Activated naive CD4-positive, alpha-beta T cell treated with anti-CD3 and anti-CD28 coated beads for 36 hours (primary cell): ENCODE measurements around the gene PCDHGA4. TPM values are rescaled to one million over a fixed set of nuclear protein-coding genes. Genes with fewer than 3 reads are reported as not detected.
"Not testable (repeated sequence)": the region's sequence is repeated elsewhere in the genome, so short reads cannot be mapped to it uniquely, and the experiment has no call there.

ENCODE experiments used
- CTCF ChIA-PET: fragments of 350-600 bp; sonication (Branson Sonifier 250); formaldehyde crosslinking; loops from one replicate; lab custom pipeline; 2021; ENCODE audit warnings: antibody characterized with exemption; lab: Charles Lee
- DNase-seq: peaks from one replicate; pipeline ENCODE4 v3.0.0-alpha.2; 2020
- H3K27ac Mint-ChIP-seq: one replicate; pipeline ENCODE4 v1.8.0; 2021; ENCODE audit warnings: mild to moderate bottlenecking, mixed read lengths
- H3K27me3 Mint-ChIP-seq: one replicate; pipeline ENCODE4 v1.8.0; 2021; ENCODE audit warnings: low read depth, mixed read lengths
- H3K36me3 Mint-ChIP-seq: one replicate; pipeline ENCODE4 v1.8.0; 2021; ENCODE audit warnings: low read depth, mixed read lengths
- H3K4me1 Mint-ChIP-seq: one replicate; pipeline ENCODE4 v1.8.0; 2021; ENCODE audit warnings: low read depth, mixed read lengths
- H3K4me3 Mint-ChIP-seq: one replicate; pipeline ENCODE4 v1.8.0; 2021; ENCODE audit warnings: mild to moderate bottlenecking, moderate library complexity, mixed read lengths
- H3K9me3 Mint-ChIP-seq: one replicate; pipeline ENCODE4 v1.8.0; 2021; ENCODE audit warnings: mixed read lengths
- intact Hi-C: fragments of 100-400 bp; cut with micrococcal nuclease; formaldehyde crosslinking; loops from one replicate; pipeline ENCODE4 v1.15.1; 2023
- total RNA-seq, 2 experiments: library from RNA; stranded (reverse); gene quantifications; one replicate each; pipeline ENCODE4 v1.2.3, GENCODE V29; 2021

The PCDHGA4 gene
- total RNA-seq, 2 experiments from 2014 or later = not detected

- no peak for DNase-seq
- intact Hi-C loops = loop anchor here (5.0 to 10.0 kb wide), 3 partner anchors 35 to 157 kb away; partner anchors contain the start of genes PCDHB13, PCDHGA11 and PCDHGB6
- CTCF ChIA-PET = interaction anchor here (0.6 to 1.2 kb wide), 5 partner anchors 9 to 150 kb away, joined by 3 to 4 read pairs (median 3); partner anchors contain the start of gene PCDHGA4
- H3K27ac Mint-ChIP-seq = no peak overlapping the region
- peaks cover 24% of the 10 kb centered on the region for H3K9me3 Mint-ChIP-seq
- H3K4me3 Mint-ChIP-seq = no peak overlapping the region
- peaks cover 66% of the 10 kb centered on the region for H3K27me3 Mint-ChIP-seq
- peaks cover 9% of the 10 kb centered on the region for H3K36me3 Mint-ChIP-seq
- H3K4me1 Mint-ChIP-seq = peaks cover 4% of the 10 kb centered on the region
These were observed 17.0 kb downstream of the PCDHGA4 start for GRCh38 chr5:141371572-141372475.

DNA sequence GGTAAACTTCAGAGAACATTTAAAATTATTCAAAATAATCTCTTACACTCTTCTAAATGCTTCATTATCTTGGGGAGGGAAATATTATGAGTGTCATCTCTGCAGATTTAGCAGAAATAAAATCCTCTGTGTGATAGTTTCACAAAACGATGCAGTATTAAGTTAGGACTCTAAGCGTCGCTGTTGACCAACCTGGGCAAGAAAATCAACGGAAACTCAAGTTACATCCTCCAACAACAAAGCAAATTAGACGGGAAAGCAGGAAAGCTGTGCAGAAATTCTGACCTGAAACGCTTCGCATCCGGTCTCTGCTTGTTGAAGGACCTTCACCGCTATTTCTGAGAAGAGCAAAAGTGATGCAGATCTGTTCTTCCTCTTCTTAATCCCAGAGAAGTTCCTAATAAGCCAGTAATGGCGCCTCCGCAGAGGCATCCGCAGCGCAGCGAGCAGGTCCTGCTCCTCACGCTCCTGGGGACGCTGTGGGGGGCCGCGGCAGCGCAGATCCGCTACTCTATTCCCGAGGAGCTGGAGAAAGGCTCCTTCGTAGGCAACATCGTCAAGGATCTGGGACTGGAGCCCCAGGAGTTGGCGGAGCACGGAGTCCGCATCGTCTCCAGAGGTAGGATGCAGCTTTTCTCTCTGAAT lies 19.0 kb downstream of the PCDHGA4 start, which contains the start of gene PCDHGA6:
TSS of gene PCDHGA6 (plus strand) at position 219 of the 645 bp plus-strand sequence. CDS start at position 412, 193 bp downstream.
- H3K27ac Mint-ChIP-seq = no peak within 1 kb of the TSS
- CTCF ChIA-PET = interaction anchor here (1.0 to 1.2 kb wide), 2 partner anchors 10 to 47 kb away, joined by 3 to 4 read pairs; partner anchors contain the start of genes PCDHGA11 and PCDHGA5

GRCh38 chr5:141374627-141375026 lies 19.8 kb downstream of the PCDHGA4 start:
- no peak for DNase-seq
- H3K9me3 Mint-ChIP-seq = peaks cover 29% of the 10 kb centered on the region
- no peak overlapping the region for H3K27ac Mint-ChIP-seq
- H3K36me3 Mint-ChIP-seq = peaks cover 11% of the 10 kb centered on the region
- H3K27me3 Mint-ChIP-seq = peaks cover 57% of the 10 kb centered on the region
- H3K4me3 Mint-ChIP-seq = no peak overlapping the region
- H3K4me1 Mint-ChIP-seq = peaks cover 4% of the 10 kb centered on the region
- CTCF ChIA-PET = interaction anchor here (1.0 to 1.2 kb wide), 2 partner anchors 11 to 46 kb away, joined by 3 to 4 read pairs; partner anchors contain the start of genes PCDHGA11 and PCDHGA5
- intact Hi-C loops = loop anchor here (5.0 to 10.0 kb wide), 3 partner anchors 33 to 160 kb away; partner anchors contain the start of genes PCDHB13, PCDHGA11 and PCDHGB6

More for the DNA sequence above, 19.0 kb downstream of the PCDHGA4 start, which contains the start of gene PCDHGA6:
- intact Hi-C loops = loop anchor here (5.0 to 10.0 kb wide), 3 partner anchors 34 to 159 kb away; partner anchors contain the start of genes PCDHB13, PCDHGA11 and PCDHGB6
- Mint-ChIP-seq H3K4me3 (peak within 1 kb of the TSS; percentile 51), H3K4me1 (peaks cover 4% of the 10 kb centered on the region), H3K9me3 (peaks cover 28% of the 10 kb centered on the region), H3K36me3 (peaks cover 11% of the 10 kb centered on the region), H3K27me3 (peaks cover 57% of the 10 kb centered on the region)
- DNase-seq = no peak

- not testable (repeated sequence) for H3K4me1 Mint-ChIP-seq
- peaks cover 11% of the 10 kb centered on the region for H3K36me3 Mint-ChIP-seq
- H3K9me3 Mint-ChIP-seq = peaks cover 29% of the 10 kb centered on the region
These were observed 20.8 kb downstream of the PCDHGA4 start for GRCh38 chr5:141375444-141376155.

DNA sequence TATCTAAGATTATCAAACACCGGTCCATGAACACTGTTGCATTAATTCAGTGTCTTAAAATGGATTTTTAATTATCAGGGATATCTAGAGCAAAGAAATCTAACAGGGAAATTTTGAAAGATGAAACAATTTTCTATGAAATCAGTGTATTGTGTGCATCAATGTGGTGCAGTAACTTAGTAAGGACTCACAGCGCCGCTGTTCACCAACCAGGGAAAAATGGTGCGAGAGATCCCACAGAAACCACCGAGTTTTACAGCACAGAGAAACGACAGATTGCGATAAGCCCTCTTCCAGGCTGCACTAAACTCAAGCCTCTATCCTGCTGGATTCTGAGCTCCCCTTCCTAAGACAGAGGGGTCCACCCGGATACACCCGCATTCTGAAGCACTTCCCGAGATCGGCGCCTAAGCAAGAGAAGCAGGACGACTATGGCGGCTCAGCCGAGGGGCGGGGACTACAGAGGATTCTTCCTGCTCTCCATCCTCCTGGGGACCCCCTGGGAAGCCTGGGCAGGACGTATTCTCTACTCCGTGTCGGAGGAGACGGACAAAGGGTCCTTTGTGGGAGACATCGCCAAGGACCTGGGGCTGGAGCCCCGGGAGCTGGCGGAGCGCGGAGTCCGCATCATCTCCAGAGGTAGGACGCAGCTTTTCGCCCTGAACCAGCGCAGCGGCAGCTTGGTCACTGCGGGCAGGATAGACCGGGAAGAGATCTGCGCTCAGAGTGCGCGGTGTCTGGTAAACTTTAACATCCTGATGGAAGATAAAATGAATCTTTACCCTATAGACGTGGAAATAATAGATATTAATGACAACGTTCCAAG lies 27.9 kb downstream of the PCDHGA4 start, which contains the start of gene PCDHGA7:
TSS of gene PCDHGA7 (plus strand) at position 274 of the 826 bp plus-strand sequence. CDS start at position 432, 158 bp downstream.
- H3K36me3 Mint-ChIP-seq = peaks cover 9% of the 10 kb centered on the region
- H3K9me3 Mint-ChIP-seq = peaks cover 15% of the 10 kb centered on the region
- H3K27ac Mint-ChIP-seq = no peak within 1 kb of the TSS
- intact Hi-C loops = no loop called here
- no peaks in the 10 kb centered on the region for H3K4me1 Mint-ChIP-seq
- peaks cover 66% of the 10 kb centered on the region for H3K27me3 Mint-ChIP-seq
- DNase-seq = no peak
- CTCF ChIA-PET = no interaction called here
- peak within 1 kb of the TSS; percentile 66 for H3K4me3 Mint-ChIP-seq

More at GRCh38 chr5:141375444-141376155, 20.8 kb downstream of the PCDHGA4 start:
- DNase-seq, H3K4me3 Mint-ChIP-seq, H3K27ac Mint-ChIP-seq: not testable (repeated sequence)
- intact Hi-C loops = loop anchor here (10.0 kb wide), 1 partner anchor 161 kb away; the partner anchor contains the start of gene PCDHB13
- CTCF ChIA-PET = interaction anchor here (0.7 kb wide), 1 partner anchor 12 kb away, joined by 4 read pairs; the partner anchor contains the start of gene PCDHGB4
- H3K27me3 Mint-ChIP-seq = peaks cover 51% of the 10 kb centered on the region

- intact Hi-C loops = no loop called here
- H3K4me3 Mint-ChIP-seq = no peak overlapping the region
- DNase-seq = no peak
- H3K27ac Mint-ChIP-seq = no peak overlapping the region
- CTCF ChIA-PET = no interaction called here
- H3K36me3 Mint-ChIP-seq = peaks cover 7% of the 10 kb centered on the region
- H3K27me3 Mint-ChIP-seq = peaks cover 69% of the 10 kb centered on the region
- H3K9me3 Mint-ChIP-seq = peaks cover 16% of the 10 kb centered on the region
- H3K4me1 Mint-ChIP-seq = no peaks in the 10 kb centered on the region
These were observed 28.5 kb downstream of the PCDHGA4 start for GRCh38 chr5:141383345-141383744.

DNA sequence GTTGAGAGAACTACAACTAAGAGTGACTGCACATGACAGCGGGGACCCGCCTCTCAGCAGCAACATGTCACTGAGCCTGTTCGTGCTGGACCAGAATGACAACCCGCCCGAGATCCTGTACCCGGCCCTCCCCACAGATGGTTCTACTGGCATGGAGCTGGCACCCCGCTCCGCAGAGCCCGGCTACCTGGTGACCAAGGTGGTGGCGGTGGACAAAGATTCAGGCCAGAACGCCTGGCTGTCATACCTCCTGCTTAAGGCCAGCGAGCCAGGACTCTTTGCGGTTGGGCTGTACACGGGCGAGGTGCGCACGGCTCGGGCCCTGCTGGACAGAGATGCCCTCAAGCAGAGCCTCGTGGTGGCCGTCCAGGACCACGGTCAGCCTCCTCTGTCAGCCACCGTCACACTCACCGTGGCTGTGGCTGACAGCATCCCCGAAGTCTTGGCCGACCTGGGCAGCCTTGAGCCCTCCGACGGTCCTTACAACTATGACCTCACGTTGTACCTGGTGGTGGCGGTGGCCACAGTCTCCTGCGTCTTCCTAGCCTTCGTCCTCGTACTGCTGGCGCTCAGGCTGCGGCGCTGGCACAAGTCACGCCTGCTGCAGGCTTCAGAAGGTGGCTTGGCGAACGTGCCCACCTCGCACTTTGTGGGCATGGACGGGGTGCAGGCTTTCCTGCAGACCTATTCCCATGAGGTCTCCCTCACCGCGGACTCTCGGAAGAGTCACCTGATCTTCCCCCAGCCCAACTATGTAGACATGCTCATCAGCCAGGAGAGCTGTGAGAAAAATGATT lies 29.8 kb downstream of the PCDHGA4 start:
- H3K27me3 Mint-ChIP-seq = peaks cover 73% of the 10 kb centered on the region
- peaks cover 21% of the 10 kb centered on the region for H3K9me3 Mint-ChIP-seq
- H3K4me1 Mint-ChIP-seq = no peaks in the 10 kb centered on the region
- peaks cover 10% of the 10 kb centered on the region for H3K36me3 Mint-ChIP-seq
- intact Hi-C loops = no loop called here
- H3K27ac Mint-ChIP-seq = no peak overlapping the region
- DNase-seq = no peak
- CTCF ChIA-PET = interaction anchor here (0.9 kb wide), 1 partner anchor 36 kb away, joined by 4 read pairs; the partner anchor contains the start of gene PCDHGA11
- no peak overlapping the region for H3K4me3 Mint-ChIP-seq

- H3K27me3 Mint-ChIP-seq = peaks cover 75% of the 10 kb centered on the region
- peaks cover 31% of the 10 kb centered on the region for H3K9me3 Mint-ChIP-seq
- H3K4me1 Mint-ChIP-seq, H3K27ac Mint-ChIP-seq, intact Hi-C loops: not testable (repeated sequence)
- CTCF ChIA-PET = interaction anchor here (0.6 to 2.4 kb wide), 7 partner anchors 10 to 91 kb away, joined by 3 to 8 read pairs (median 4); partner anchors contain the start of genes PCDHGA11, PCDHGB3 and PCDHGB5
- peaks cover 18% of the 10 kb centered on the region for H3K36me3 Mint-ChIP-seq
- H3K4me3 Mint-ChIP-seq = peak within 1 kb of the TSS; percentile 54
- peak; percentile 39 for DNase-seq
These were observed 32.9 kb downstream of the PCDHGA4 start, which contains the start of gene PCDHGB4 for GRCh38 chr5:141387557-141388311. Gene PCDHGB4, plus strand, starts transcription at chr5:141387698. Its CDS starts 187 bp downstream, at chr5:141387885.

DNA sequence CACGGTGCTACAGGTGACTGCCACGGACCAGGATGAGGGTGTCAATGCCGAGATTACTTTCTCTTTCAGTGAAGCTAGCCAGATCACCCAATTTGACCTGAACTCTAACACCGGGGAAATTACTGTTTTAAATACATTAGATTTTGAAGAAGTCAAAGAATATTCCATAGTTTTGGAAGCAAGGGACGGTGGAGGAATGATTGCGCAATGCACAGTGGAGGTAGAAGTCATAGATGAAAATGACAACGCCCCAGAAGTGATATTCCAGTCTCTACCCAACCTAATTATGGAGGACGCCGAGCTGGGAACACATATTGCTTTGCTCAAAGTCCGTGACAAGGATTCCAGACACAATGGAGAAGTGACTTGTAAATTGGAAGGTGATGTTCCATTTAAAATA lies 33.8 kb downstream of the PCDHGA4 start:
- CTCF ChIA-PET = interaction anchor here (0.6 to 2.4 kb wide), 2 partner anchors 32 to 40 kb away, joined by 3 to 6 read pairs; partner anchors contain the start of gene PCDHGA11
- intact Hi-C loops = no loop called here
- H3K36me3 Mint-ChIP-seq = peaks cover 21% of the 10 kb centered on the region
- no peak overlapping the region for H3K4me3 Mint-ChIP-seq
- peaks cover 74% of the 10 kb centered on the region for H3K27me3 Mint-ChIP-seq
- H3K4me1 Mint-ChIP-seq = no peaks in the 10 kb centered on the region
- H3K27ac Mint-ChIP-seq = no peak overlapping the region
- H3K9me3 Mint-ChIP-seq = peaks cover 30% of the 10 kb centered on the region
- DNase-seq = no peak
